GM18868 (cell line): ENCODE results near the gene FXYD3.
"Not testable (repeated sequence)": the region's sequence is repeated elsewhere in the genome, so short reads cannot be mapped to it uniquely, and the experiment has no call there.

Source experiments
- ATAC-seq: cut with Tn5 transposase; IDR thresholded peaks from one replicate; pipeline ENCODE4 v1.9.1; 2021; ENCODE audit warnings: mild to moderate bottlenecking, moderate library complexity; ENCODE audit not compliant: unreplicated experiment

The FXYD3 gene

GRCh38 chr19:35123573-35123972 is 8.0 kb downstream of the FXYD3 start:
- no peak for ATAC-seq

DNA sequence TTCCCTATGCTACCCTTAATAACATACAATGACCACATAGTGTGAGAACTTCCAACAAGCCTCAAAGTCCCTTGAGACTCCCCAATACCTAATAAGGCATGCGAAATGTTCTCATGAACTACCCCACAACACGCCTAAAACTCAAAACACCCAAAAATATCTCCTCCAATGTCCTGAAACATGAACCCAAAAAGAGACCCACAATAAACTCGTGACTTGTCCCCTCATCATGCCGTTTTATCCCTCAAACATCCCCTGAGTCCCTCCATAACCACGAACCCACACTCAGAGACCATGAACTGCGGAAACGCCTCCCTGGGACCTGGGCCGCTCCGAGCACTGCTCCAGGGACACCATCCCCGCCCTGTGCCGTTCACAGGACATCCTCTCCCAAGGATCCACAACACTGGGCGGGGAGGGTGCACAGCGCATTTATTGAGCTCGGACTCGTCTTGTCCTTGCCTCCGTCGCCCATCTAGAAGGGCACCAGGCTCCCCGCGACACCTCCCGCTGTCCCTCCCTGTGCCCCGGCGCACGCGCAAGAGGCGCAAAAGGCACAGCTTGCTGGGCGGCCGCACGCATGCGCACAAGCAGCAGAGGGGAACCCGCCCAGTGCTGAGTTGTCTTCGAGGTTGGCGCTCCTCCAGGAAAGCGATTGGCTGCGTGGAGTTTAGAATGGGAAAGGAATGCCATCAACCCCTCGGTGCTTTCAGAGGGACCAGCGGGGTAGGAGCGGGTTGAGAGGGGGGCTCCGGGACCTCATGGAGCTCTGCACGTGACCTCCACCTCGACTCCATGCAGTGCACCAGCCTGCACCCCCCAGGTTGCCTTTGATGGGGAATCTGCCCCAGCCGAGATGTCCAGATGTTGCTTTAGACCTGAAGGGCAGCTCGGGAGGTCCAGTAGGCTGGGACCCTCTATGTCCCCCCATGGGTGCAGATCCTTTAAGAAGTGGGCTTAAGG is 8.8 kb downstream of the FXYD3 start:
- peak; percentile 57 for ATAC-seq

GRCh38 chr19:35125270-35125717 is 9.7 kb downstream of the FXYD3 start:
- no peak for ATAC-seq

DNA sequence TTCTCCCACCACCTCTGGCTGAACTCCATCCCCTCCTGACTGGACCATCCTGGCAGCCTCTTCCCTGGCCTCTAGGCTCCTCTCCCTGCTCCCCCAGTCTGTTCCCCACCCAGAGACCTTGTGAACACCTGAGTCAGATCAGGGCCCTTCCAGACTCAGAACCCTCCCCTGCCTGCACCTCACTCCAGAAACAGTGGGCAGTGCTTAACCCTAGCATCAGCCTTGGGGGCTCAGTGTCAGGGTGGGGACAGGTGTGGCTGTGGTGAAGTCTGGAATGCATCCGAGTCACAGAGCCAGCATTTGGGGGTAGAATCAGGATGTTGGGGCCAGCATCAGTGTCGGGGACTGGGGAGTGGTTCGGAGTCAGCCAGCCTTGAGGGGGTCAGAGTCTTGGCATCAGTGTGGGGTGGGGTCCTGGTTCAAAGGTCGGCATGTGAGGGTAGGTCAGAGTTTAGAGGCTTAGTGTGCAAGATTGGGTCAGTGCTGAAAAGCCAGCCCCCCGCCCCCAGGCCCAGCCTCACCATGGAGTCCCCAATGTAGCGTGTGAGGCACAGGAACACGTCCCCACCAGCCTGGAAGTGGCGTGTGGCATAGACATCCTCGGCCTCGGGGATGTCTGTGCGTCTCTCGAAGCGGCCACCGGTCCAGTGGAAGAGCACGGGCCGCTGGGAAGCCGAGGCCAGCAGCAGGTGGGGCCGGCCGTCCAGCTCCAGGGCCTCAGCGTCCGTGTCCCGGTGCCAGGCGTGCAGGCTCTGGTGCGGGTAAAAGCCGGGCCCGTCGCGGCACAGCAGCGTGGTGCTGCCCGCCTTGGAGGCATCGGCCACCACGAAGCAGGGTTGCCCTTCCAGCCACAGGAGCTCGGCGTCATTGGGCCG is 10.4 kb downstream of the FXYD3 start:
- ATAC-seq = no peak

GRCh38 chr19:35126624-35126959 is 11.0 kb downstream of the FXYD3 start:
- no peak for ATAC-seq

DNA sequence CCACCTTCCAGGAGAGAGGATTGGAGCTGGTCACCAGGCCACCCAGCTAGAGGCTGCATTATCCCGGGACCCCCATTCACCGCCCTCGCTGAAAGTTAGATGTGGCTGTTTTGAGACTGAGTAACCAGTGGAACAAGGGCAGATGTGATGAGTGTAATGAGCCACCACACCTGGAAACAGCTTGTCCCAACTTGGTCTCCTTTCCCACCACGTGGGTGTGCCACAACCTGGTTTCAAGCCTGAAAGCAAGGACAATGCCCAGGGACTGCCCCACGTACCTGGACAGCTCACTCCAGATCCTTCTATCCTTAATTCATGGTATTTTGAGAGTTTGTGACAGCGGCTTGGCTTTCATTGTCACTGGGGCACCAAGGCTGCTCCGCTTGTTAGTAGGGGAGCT is 12.2 kb downstream of the FXYD3 start:
- no peak for ATAC-seq

- ATAC-seq = no peak
Measured at GRCh38 chr19:35128398-35129057, 12.9 kb downstream of the FXYD3 start.

DNA sequence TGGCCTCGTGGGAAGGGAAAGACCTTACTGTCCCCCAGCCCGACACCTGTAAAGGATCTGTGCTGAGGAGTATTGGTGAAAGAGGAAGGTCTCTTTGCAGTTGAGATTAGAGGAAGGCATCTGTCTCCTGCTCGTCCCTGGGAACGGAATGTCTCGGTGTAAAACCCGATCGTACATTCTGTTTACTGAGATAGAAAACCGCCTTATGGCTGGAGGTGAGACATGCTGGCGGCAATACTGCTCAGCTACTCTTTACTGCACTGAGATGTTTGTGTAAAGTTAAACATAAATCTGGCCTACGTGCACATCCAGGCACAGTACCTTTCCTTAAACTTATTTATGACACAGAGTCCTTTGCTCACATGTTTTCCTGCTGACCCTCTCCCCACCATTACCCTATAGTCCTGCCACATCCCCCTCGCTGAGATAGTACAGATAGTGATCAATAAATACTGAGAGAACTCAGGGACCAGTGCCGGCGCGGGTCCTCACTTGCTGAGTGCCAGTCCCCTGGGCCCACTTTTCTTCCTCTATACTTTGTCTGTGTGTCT is 14.2 kb downstream of the FXYD3 start:
- not testable (repeated sequence) for ATAC-seq

GRCh38 chr19:35130761-35131720 is 15.4 kb downstream of the FXYD3 start:
- no peak for ATAC-seq

DNA sequence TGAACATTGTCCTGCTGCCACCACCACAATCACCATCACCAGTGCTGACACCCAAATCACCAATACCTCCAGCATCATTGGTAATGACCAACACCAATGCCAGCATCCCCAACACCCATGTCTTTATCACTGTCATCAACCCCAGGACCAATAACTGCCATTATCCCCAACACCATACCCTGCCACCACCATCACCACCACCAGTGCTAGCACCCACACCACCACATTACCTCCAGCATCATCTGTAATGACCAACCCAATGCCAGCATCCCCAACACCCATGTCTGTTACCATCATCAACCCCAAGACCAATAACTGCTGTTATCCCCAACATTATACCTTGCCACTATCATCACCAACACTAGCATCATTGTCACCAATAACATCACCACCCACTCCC is 16.6 kb downstream of the FXYD3 start:
- ATAC-seq = no peak

GRCh38 chr19:35133826-35134225 is 18.2 kb downstream of the FXYD3 start:
- ATAC-seq = no peak

DNA sequence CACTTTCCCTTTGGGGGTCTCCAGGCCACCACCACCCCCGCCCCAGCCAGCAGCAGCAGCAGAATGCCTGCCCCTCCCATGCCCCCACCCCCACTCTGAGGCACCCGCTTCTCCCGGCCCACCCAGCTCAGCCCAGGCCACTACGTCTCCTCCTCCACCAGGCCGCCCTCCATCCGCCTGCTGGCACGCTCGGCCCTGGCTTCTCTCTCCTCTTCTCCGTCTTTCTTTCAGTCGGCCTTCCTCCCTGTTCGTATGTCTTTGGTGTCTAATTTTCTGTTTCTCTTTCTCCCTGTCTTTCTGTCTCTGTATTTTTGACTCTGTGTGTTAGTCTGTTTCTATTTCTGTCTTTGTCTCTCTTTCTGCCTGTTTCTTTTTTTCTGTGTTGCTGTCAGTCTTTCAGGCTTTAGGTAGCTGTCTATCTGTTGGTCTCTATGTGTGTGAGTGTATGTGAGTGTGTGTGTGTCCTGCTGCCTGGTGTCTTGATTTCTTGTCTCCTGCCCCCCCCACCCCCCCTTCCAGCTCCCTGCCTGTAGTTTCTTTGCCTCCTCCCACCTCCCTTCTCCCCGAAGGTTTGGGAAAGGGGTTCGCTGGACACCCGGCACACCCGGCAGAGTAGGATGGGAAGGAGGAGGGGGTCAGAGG is 19.1 kb downstream of the FXYD3 start, which contains the start of gene LGI4:
TSS of gene LGI4 (minus strand) at position 459 of the 642 bp plus-strand sequence. CDS start at position 80, 379 bp downstream.
- no peak for ATAC-seq

- no peak for ATAC-seq
Measured at GRCh38 chr19:35135389-35135909, 19.8 kb downstream of the FXYD3 start.

GRCh38 chr19:35136231-35136630 is 20.6 kb downstream of the FXYD3 start:
- no peak for ATAC-seq

DNA sequence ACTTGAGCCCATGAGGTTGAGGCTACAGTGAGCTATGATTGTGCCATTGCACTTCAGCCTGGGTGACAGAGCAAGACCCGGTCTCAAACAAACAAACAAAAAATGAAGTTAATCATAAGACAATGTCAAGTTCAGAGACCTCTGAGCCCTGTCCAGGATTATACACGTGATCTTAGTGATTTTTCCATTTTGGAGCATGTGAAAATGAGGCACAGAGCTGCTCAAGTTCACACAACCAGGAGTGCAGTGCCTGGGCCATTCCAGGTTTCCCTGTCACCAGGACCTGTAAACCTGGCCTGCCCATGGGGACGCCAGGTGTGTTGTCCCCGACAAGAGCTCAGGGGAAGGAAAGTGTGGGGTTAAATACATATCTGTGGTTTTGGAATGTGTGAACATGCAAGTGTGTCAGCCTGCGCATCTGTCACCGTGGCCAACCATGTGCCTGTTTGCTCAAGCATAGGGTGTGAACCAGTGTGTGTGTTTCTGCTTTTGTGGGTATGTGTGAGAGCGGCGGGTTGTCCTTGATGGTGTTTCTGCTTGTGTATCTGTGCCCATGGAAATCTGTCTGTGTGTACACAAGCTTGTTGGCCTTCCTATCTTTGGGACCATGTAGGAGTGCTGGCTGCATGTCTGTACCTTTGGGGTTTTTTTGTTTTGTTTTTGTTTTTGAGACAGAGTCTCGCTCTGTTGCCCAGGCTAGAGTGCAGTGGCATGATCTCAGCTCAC is 21.5 kb downstream of the FXYD3 start:
- no peak for ATAC-seq

DNA sequence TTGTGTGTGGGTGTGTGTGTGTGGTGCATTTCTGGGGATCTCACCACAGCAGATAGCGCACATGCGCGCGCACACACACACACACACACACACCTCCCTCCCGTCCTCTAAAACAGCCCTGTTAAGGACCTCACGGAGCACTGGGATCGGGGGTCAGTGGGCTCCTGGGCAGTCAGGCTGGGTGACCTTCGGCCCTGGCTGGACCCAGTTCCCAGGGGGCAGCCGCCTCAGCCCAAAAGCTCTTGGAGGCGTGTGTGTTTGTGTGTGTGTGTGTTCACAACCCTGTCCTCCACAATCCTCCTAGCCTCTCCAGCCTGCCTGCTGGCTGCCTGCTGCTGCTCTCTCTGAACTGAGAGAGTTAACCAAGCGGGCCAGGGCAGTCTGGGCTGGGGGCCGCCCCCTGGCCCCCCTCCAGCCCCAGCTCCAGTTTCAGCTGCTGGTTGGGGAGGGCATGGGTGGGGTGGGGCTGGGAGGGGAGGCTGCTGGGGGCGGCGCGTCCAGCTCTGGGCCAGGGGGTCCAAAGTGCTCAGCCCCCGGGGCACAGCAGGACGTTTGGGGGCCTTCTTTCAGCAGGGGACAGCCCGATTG is 22.8 kb downstream of the FXYD3 start, which contains the start of gene FXYD1:
TSS of gene FXYD1 (plus strand) at position 520 of the 588 bp plus-strand sequence. CDS start 1,256 bp downstream, outside the sequence.
- no peak for ATAC-seq

GRCh38 chr19:35140207-35140961 is 24.8 kb downstream of the FXYD3 start:
- no peak for ATAC-seq
